Stimulated activated CD4-positive, alpha-beta T cell treated with anti-CD3 and anti-CD28 coated beads, Interleukin-4, amount 100 ng/mL, for 1 hour (primary cell): ENCODE results near the gene SIGLEC14.
"Not testable (repeated sequence)": the region's sequence is repeated elsewhere in the genome, so short reads cannot be mapped to it uniquely, and the experiment has no call there.

Experiments
- DNase-seq: peaks from one replicate; pipeline ENCODE4 v3.0.0-alpha.2; 2020

SIGLEC14 gene

GRCh38 chr19:51664997-51665396 is 18.4 kb upstream of the SIGLEC14 start:
- DNase-seq: no peak

- DNase-seq: no peak
Observed at GRCh38 chr19:51664131-51664530, 17.5 kb upstream of the SIGLEC14 start.

GRCh38 chr19:51663650-51664049 is 17.0 kb upstream of the SIGLEC14 start:
- no peak for DNase-seq

- peak; percentile 56 for DNase-seq
Observed at GRCh38 chr19:51660975-51661600, 14.5 kb upstream of the SIGLEC14 start.

- DNase-seq: no peak
Observed at GRCh38 chr19:51654783-51655182, 8.2 kb upstream of the SIGLEC14 start.

- no peak for DNase-seq
Observed at GRCh38 chr19:51653162-51653561, 6.5 kb upstream of the SIGLEC14 start.

- no peak for DNase-seq
Observed at GRCh38 chr19:51652266-51652665, 5.6 kb upstream of the SIGLEC14 start.

- DNase-seq: no peak
Observed at GRCh38 chr19:51651216-51651846, 4.7 kb upstream of the SIGLEC14 start.

- no peak for DNase-seq
Observed at GRCh38 chr19:51647318-51647717, 693 bp upstream of the SIGLEC14 start.

- no peak for DNase-seq
Observed at GRCh38 chr19:51644636-51645271, 1.9 kb downstream of the SIGLEC14 start.

- DNase-seq: no peak
Observed at GRCh38 chr19:51641648-51642047, 5.0 kb downstream of the SIGLEC14 start.

- no peak for DNase-seq
Observed at GRCh38 chr19:51640386-51640785, 6.2 kb downstream of the SIGLEC14 start.

- no peak for DNase-seq
Observed at GRCh38 chr19:51639916-51640315, 6.7 kb downstream of the SIGLEC14 start.

- no peak for DNase-seq
Observed at GRCh38 chr19:51637362-51637978, 9.2 kb downstream of the SIGLEC14 start.

GRCh38 chr19:51632126-51632525 is 14.5 kb downstream of the SIGLEC14 start:
- no peak for DNase-seq

- DNase-seq: not testable (repeated sequence)
Observed at GRCh38 chr19:51630315-51630714, 16.3 kb downstream of the SIGLEC14 start, which contains the start of gene SIGLEC5. Gene SIGLEC5, minus strand, starts transcription at chr19:51630401. Its CDS starts 66 bp downstream, at chr19:51630335.

GRCh38 chr19:51628153-51628939 is 18.3 kb downstream of the SIGLEC14 start:
- no peak for DNase-seq

GRCh38 chr19:51627491-51628138 is 19.0 kb downstream of the SIGLEC14 start:
- DNase-seq: no peak

GRCh38 chr19:51626675-51627074 is 19.9 kb downstream of the SIGLEC14 start:
- DNase-seq: no peak

GRCh38 chr19:51621178-51621577 is 25.4 kb downstream of the SIGLEC14 start:
- no peak for DNase-seq

GRCh38 chr19:51615991-51616390 is 30.6 kb downstream of the SIGLEC14 start:
- DNase-seq: no peak

- DNase-seq: no peak
Observed at GRCh38 chr19:51614789-51615188, 31.8 kb downstream of the SIGLEC14 start.
